Fibroblast of gingiva (primary cell): ENCODE measurements around the gene HSPA6.
"Not testable (repeated sequence)": the region's sequence is repeated elsewhere in the genome, so short reads cannot be mapped to it uniquely, and the experiment has no call there.

Experiments
- DNase-seq: peaks from one replicate; pipeline ENCODE4 v3.0.0-alpha.2; 2011; ENCODE audit warnings: low read depth

HSPA6 gene

DNA sequence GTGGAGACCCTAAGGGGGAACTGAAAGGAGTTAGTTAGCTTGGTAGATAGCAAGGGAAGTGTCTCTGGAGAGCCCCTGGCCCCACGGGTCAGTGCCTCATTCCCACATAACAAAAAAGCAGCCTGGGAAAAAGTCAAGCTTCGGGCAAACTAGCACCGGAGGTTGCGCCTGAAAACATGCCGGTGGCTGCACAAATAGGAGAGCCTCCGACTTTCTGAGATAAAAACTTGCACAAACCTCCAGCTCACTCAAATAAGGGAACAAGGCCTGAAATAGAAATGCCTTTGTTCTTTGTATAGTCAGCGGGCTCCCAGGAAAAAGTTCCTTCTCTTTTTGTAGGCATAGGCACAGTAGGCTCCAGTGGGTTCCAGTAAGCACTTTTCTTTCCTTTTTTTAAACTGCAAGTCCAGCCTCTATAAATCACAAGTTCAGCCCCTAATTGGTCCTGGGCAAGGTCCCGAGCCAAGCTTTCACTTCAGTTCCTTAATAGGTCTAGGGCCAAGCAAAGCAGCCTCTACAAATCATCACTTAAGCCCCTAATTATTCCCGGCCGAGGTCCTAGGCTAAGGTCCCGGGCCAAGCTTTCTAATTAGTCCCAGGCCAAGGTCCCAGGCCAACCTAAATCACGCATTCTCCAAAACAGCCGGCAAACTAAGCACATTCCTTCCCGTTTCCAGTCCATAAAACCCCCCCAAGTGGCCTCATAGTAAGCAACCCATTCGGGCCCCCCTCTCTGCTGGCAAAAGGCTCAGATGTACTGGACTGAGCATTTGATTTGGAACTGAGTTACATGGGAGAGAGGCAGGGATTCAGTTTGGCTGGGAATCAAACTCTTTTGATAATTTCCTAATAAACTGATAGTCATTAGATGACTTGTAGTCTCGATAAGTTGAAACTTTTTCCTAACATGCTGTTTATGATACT is 8.6 kb downstream of the HSPA6 start:
- DNase-seq: not testable (repeated sequence)

DNA sequence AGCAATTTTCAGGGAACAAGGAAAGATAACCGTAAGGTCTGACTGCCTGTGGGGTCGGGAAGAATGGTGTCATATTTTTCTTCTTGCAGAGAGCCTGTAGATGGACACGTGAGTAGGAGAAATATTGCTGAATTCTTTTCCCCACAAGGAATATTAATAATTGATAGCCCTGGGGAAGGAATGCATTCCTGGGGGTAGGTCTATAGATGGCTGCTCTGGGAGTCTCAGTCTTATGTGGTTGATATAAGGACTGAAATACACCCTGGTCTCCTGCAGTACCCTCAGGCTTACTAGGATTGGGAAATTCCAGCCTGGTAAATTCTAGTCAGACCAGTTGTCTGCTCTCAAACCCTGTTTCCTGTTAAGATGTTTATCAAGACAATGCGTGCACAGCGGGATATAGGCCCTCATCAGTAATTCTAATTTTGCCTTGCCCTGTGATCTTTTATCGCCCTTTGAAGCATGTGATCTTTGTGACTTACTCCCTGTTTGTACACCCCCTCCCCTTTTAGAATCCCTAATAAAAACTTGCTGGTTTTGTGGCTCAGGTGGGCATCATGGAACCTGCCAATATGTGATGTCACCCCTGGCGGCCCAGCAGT is 12.8 kb downstream of the HSPA6 start:
- DNase-seq: not testable (repeated sequence)

DNA sequence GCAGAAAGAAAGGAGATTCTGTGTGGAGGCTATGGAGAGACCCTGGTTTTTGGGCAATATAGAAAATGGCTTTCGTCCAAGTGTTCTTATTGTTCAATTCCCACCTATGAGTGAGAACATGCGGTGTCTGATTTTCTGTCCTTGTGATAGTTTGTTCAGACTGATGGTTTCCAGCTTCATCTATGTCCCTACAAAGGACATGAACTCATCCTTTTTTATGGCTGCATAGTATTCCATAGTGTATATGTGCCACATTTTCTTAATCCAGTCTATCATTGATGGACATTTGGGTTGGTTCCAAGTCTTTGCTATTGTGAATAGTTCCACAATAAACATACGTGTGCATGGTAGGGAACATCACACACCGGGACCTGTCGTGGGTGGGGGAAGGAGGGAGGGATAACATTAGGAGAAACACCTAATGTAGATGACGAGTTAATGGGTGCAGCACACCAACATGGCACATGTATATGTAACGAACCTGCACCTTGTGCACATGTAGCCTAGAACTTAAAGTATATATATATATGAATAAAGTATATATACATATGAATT is 14.7 kb downstream of the HSPA6 start:
- not testable (repeated sequence) for DNase-seq

DNA sequence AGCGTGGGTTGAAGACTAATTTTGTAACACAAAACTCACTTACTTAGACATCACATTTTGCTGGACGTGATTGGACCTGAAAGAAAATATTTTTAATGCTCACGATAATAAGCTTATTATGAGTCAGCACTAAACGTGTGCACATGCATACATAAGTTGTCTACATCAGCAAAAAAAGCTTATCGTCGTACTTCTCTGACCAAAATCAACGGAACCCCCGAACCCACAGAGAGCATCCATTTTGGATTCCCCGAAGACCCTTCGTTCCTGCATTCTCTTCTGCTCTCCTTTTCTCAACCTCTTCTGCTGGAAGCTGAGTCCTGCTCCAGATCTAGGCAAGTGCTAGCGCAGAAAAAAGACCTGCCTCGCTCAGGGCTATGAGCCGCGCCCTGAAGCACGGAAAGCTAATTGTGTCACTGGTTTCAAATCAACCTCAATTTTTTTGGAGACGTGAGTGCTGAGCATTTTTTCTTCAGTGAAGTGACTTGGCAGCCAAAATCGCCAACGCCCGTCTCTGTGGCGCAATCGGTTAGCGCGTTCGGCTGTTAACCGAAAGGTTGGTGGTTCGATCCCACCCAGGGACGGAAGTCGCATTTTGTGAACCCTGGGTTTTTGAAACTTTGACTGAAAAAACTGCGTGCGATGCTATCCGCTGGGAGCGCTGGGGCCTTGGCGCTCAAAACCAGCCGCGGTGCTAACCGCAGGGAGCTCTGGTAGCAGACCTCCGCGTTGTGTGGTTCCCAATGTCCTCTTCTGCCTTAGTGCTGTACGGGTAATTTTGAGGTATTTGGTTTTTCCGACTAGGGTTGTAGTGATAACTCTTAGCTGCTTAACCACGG is 15.6 kb downstream of the HSPA6 start:
- DNase-seq: peak; percentile 71

DNA sequence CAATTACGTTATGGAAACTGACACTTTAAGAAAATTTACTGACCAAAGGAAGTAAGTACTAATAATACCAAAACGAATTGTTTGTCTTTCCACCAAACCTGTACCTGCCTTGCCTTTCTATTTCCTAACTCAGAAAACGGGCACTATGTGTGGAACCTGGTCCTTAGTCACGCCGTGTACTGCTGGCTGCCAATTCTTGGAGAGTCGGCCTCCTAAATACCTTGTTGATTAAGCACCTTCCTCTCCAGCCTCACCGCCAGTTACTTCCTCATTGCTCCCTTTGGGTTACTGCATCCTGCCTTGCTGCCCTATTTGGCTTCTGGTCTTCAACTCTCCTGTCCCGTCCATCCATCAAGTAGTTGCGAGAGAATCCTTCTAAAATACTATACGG is 16.2 kb downstream of the HSPA6 start:
- not testable (repeated sequence) for DNase-seq

DNA sequence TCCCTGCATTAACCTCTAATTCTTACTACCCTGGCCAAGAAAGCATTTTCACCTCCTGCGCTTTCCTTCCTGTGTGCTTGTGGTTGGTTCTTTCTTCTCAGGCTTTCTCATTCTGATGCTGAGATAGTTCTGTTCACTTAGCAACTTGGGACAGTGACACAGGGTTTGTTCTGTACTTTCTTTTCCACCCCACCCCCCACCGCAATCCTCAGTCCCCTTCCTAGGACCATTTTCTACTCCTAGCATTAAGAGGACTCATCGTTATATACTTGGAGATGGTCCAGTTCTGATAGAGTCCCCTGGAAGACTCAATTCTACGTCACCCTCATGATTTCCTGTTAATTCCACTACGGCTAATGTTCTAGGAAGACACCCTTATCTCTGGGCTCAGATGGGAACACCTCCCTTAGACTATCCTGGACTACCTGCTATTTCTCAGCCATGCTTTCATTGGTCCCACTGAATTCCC is 17.8 kb downstream of the HSPA6 start:
- not testable (repeated sequence) for DNase-seq

DNA sequence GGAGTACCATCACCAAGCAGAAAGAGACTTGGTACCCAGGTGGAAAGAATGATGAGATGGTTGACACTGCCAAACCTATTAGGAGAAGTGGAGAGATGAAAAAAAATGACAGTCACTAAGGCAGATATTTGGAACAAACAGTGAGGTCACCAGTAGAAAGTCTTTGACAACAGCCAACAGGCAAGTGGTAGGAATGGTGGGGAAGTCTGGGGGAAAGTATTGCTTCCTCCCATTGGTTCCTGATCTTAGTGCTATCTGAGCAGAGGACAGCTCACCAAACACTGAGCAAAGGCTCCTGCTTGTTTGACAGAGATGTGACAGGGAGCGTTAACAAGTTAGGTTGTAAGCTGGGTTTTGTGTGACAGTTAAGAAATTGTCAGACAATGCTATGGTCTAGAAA is 18.8 kb downstream of the HSPA6 start:
- not testable (repeated sequence) for DNase-seq

DNA sequence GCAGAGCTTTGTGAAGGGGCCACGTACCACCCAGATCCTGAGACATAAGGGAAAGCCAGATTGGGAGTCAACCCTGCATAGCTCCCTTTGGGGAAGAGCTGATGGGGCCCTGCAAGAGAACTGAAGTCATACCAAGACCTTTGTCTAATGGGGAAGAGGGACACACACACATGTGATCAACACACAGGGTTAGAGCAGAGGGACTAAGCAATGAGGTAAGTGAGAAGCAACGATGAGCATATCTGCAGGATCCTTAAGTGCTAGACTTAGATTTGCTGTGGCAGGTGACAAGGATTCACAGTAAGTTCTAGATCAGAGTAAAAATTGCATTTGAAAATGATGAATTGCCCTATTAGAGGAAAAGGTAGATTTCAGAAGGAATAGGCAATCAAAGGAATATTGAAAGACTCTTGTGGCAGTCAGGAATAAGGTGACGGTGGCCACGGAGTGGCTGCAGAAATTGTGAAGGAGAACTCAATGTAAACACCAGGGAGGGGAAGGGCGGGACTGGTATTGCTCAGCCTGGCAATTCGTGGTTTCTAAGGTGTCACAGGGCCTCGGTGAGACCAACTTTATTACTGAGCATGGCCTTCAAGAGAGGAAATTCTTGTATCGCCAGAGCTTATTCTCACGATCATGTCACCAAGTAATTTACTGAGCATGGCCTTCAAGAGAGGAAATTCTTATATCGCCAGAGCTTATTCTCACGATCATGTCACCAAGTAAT is 20.8 kb downstream of the HSPA6 start:
- not testable (repeated sequence) for DNase-seq

DNA sequence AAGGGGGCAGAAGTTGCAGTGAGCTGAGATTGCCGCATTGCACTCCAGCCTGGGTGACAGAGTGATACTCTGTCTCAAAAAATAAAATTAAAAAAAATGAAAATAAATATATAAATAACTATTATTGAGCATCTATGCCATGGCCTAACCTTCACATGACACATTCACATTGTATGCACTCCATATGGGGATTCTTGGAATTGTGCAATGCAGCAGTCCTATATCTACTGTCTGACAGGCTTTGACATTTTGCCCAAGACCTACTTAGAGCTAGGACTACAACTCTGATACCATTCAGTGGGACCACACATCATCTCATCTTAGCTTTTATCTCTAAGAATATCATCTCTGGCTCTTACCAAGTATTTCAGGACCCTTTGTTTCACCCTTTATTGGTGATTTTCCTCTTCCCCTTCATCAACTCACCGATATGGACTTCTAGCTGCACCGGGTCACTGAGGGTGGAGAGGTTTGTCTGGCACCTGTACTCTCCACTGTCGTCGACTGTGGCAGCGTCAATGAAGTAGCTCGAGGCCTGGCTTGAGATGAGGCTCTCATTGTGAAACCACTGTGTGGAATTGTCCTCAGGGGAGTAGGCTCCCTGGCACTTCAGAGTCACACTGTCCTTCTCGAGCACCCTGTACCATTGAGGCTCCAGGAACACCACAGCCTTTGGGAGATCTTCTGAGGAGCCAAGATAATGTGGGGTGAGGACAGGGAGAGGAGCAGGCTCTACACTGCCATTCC is 23.8 kb downstream of the HSPA6 start:
- DNase-seq: not testable (repeated sequence)

DNA sequence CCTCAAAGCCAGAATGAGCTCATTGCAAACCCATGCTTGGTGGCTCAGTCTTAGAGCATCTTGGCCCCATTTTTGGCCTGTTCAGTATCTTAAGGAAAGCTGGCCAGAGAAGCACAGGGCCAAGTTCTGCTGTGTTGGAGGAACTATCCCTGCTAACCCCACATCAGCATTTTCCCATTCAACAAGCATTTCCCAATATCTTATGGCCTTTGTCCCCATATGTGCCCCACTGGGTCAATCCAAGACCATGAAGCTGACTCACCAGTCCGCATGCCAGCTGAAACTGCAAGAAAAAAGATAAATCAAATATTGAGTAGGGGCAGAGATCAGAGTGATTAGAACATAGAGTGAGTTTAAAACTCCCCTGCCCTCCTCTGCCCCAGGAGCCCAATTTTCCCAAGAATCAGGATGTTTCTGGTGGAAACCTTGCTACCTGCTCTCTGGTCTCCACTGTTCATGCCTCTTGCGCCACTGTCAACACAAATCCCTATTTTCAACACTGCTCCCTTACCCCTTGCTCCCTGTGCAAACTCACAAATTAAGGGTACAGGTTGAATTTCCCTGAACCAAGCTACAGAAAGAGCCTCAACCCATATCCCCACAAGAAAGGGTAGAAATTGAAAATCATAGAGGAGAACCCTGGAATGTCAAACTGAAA is 24.5 kb downstream of the HSPA6 start:
- not testable (repeated sequence) for DNase-seq

DNA sequence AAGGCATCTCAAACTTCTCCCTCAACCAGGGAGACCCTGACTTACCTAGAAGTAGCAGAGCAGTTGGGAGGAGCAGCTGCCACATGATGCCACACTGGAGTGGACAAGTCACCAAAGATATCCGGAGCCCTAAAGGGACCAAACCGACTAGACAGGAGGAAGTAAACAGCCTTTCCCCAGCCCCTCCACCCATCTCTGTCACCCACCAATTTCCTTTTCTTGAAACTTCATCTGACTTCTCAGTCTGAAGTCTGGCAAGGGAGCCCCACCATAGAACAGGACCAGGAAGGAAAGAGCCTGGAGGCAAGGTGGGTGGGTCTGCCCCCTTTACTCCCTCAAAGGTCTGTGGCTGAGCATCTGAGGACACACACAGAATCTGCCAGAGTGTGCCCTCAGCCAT is 25.3 kb downstream of the HSPA6 start, which contains the start of gene FCGR3A:
Gene FCGR3A (minus strand): TSS at position 167 of the 400 bp plus-strand sequence. CDS start 82 bp downstream, at position 85.
- no peak for DNase-seq

DNA sequence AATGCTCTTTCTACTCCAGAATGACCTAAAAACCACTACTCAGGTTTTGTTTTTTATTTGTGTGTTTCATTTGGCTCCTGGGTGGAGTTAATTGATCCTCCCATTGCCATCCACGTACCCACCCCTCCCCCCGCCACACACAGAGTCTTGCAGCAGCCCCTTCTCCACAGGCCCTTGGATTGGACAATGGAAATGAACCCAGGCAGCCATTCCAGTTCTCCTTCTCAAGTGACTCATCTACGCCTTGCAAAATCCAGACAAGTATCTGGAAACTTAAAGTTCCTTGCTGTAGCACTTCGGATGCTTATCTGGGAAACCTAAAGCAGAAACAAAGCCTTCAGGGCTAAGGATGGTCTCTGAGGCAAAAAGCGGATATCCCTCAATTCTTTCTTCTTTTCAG is 26.6 kb downstream of the HSPA6 start:
- not testable (repeated sequence) for DNase-seq

DNA sequence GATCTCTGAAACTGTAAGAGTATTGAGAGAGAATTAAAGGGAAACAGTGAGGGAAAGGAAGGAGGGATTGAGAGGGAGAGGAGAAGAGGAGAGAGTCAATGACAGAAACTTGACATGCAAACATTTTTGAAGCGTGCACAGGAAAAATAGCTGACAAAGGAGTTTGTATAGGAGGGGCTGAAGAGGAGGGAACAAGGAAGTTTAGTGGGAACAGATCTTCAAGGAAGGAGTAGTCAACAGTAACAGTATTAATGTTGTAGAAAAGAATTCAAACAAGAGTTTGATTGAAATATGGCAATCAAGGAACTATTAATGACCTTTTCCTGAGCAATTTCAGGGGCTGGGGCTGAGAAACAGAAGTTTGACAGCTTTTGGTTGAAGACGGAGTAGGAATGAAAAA is 29.3 kb downstream of the HSPA6 start:
- DNase-seq: not testable (repeated sequence)

DNA sequence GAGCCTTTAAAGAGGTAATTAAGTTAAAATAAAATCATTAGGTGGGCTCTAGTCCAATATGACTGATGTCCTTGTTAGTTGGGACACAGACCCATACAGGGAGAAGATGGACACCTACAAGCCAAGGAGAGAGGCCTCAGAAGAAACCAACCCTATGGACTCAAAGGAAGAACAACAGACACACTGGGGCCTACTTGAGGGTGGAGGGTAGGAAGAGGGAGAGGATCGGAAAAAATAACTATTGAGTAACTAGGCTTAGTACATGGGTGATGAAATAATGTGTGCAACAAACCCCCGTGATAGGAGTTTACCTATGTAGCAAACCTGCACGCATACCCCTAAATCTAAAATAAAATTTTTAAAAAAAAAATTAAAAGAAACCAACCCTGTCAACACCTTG is 30.0 kb downstream of the HSPA6 start:
- DNase-seq: not testable (repeated sequence)

DNA sequence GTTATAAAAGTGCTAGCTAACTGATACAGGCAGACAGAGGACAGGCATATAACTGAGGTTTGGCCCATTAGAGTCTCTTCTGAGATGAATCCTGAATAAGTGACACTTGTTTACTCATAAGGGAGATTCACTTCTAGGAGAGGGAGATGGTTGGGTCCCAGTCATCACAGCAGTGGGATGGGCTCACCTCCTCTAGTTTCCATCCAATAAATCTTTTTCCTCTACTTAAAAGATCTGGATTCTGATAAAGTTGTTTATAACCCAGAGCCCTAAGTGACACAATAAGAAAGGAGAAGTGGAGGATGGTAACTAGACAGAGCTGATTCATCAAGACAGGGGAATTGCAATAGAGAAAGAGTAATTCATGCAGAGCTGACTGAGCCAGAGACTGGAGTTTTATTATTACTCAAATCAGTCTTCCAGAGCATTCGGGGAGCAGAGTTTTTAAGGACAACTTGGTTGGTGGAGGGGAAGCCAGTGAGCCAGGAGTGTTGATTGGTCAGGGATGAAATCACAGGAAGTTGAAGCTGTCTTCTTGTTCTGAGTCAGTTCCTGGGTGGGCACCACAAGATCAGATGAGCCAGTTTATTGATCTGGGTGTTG is 30.6 kb downstream of the HSPA6 start:
- not testable (repeated sequence) for DNase-seq

DNA sequence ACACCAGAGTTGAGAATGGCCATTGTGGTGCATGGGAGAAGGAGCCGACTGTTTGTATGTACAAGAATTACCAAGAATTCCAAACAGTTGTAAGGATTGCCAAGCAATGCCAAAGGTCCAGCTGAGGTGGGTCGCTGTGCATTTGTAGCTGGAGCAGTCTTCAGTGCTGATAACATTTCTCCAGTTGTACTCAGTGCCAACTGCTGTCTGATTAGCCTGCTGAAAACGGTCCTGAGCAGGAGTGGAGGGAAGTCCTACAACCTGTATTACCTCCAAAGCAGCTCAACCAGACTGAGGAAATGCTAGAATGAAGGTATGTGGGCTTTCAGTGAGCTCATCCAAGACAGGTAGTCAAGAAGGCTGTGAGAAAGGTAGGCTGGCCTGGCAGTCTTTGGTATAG is 31.8 kb downstream of the HSPA6 start:
- not testable (repeated sequence) for DNase-seq

DNA sequence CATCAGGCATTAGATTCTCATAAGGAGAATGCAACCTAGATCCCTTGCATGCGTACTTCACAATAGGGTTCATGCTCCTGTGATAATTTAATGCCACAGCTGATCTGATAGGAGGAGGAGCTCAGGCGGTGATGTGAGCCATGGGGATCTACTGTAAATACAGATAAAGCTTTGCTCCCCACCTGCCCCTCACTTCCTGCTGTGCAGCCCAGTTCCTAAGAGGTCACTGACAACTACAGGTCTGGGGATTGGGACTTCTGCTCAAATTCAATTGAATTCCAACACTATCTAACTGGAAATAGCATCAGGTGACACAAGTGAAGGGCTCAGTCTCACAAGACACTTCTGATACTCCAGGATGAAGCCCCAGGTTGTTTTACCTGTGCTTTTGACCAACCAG is 32.6 kb downstream of the HSPA6 start:
- DNase-seq: not testable (repeated sequence)

DNA sequence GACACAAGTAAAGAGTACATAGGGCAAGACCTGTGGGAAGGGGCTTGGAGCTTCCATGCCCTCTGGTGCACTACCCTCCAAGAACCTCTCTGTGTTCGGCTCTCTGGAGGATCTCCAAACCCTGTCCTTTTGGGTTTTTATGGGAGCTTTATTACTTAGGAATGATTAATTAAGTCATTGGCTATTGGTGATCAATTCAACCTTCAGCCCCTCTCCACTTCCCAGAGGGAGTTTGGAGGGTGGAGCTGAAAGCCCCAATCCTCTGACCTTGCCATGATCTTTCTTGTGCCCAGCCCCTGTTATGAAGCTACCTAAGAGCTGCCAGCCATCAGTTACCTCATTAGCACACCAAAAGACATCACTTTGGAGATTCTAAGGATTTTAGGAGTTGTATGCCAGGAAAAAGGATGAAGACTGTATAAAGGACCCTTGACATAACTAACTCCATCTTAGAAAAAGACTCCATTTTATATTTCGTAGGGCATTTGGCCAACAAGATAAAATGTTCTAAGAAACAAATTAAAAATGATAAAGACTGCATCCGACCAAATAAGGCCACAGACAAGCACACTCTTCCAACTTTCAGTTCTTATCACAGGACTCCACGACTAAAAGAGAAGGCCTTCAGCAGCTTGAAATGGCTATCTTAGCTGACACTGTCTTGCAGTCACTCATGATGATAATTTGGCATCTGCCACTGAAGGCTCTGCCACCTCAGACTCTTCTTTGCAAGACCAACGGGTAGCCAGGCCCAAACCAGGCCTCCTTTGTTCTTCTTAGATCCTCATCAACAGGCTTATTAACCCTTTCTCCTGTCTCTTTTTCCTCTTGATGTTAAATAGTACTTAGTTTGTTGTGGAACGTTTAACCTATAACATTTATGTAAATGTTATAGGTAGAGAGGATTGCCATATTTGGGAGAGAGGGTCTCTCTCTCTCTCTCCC is 33.4 kb downstream of the HSPA6 start:
- not testable (repeated sequence) for DNase-seq
